Naive thymus-derived CD8-positive, alpha-beta T cell (primary cell): ENCODE measurements around the gene KDM3A. TPM values are rescaled to one million over a fixed set of nuclear protein-coding genes. Genes with fewer than 3 reads are reported as not detected.
A peak's percentile ranks its signal among the peaks of the same experiment; 100 is the strongest.

Source experiments
- ATAC-seq, 2 donors: fragments of 150-1000 bp; cut with Tn5 transposase in 1 of 2; sonication (Bioruptor Pico), chemical (Tn5 transposase) in 1 of 2; 1 replicate in 1 of 2; 2 replicates in 1 of 2; pipeline ENCODE4 v1.10.0; 2021; ENCODE audit warnings: mild to moderate bottlenecking in 2 of 2, moderate library complexity in 2 of 2
- POLR2A ChIA-PET: fragments of 350-600 bp; sonication (Branson Sonifier 250); formaldehyde crosslinking; loops from one replicate; lab custom pipeline; 2021; ENCODE audit warnings: antibody characterized with exemption; lab: Charles Lee
- DNase-seq, 10 donors: peaks; one replicate each; pipeline versions ENCODE4 v3.0.0 to v3.0.0-alpha.2; 2020 to 2022
- H3K27ac Mint-ChIP-seq, 10 donors: one replicate each; pipeline ENCODE4 v1.8.0; 2020 to 2022; ENCODE audit warnings: mild to moderate bottlenecking in 10 of 10, mixed read lengths in 10 of 10, moderate library complexity in 4 of 10, inconsistent platforms in 1 of 10
- H3K27me3 Mint-ChIP-seq, 5 donors: one replicate each; pipeline ENCODE4 v1.8.0; 2021 to 2022; ENCODE audit warnings: mixed read lengths in 5 of 5
- H3K36me3 Mint-ChIP-seq, 3 donors: one replicate each; pipeline ENCODE4 v1.8.0; 2020 to 2022; ENCODE audit warnings: mixed read lengths in 3 of 3, mild to moderate bottlenecking in 2 of 3, inconsistent platforms in 1 of 3
- H3K4me1 Mint-ChIP-seq, 4 donors: one replicate each; pipeline ENCODE4 v1.8.0; 2021 to 2022; ENCODE audit warnings: mixed read lengths in 4 of 4
- H3K4me3 Mint-ChIP-seq, 10 donors: one replicate each; pipeline ENCODE4 v1.8.0; 2020 to 2022; ENCODE audit warnings: mild to moderate bottlenecking in 10 of 10, mixed read lengths in 10 of 10, moderate library complexity in 6 of 10, inconsistent platforms in 1 of 10
- H3K9me3 Mint-ChIP-seq, 9 donors: one replicate each; pipeline ENCODE4 v1.8.0; 2020 to 2022; ENCODE audit warnings: mixed read lengths in 9 of 9, mild to moderate bottlenecking in 3 of 9, inconsistent platforms in 1 of 9, moderate library complexity in 1 of 9
- polyA plus RNA-seq, 3 donors: library from polyadenylated mRNA; unstranded; fragments of 300-500 nt; fragmentation: Illumina TruSeq; gene quantifications; one replicate each; pipeline ENCODE4 v1.2.3, GENCODE V29; 2021
- total RNA-seq, 8 experiments: library from RNA in 2 of 8; stranded (reverse) in 2 of 8; gene quantifications; one replicate each; pipeline ENCODE4 v1.2.3 and lab custom pipeline; 2021 to 2026

KDM3A gene
- total RNA-seq (100 to 1,000 TPM; 187 to 194 TPM), polyA plus RNA-seq (10 to 100 TPM; 12.6 to 30.4 (median 17.5) TPM), total RNA-seq (lab: John Stamatoyannopoulos, UW) (102 to 367 (median 271) reads per million in 6 experiments)

GRCh38 chr2:86440631-86441391, at the start of gene KDM3A:
Gene KDM3A, plus strand, starts transcription at chr2:86441371. Its CDS starts 677 bp downstream, at chr2:86442048.
- POLR2A ChIA-PET: interaction anchor here (0.6 to 3.8 kb wide), 49 partner anchors 10 to 1113 kb away, joined by 3 to 74 read pairs (median 5); partner anchors contain the start of genes C2orf68, CD8A, CHMP3 and IMMT
- H3K36me3 Mint-ChIP-seq: peaks cover 24 to 29% (median 25%) of the 10 kb centered on the region in 3 donors
- peak; percentile 82 for ATAC-seq
- peaks cover 29 to 53% (median 46%) of the 10 kb centered on the region in 4 donors for H3K4me1 Mint-ChIP-seq
- peak within 1 kb of the TSS; percentile 98 to 100 (median 99) for H3K27ac Mint-ChIP-seq
- DNase-seq: peak; percentile 97 to 100 (median 99)
- H3K27me3 Mint-ChIP-seq: peaks cover 0 to 1% (median 0%) of the 10 kb centered on the region in 5 donors
- peaks cover 9 to 37% (median 25%) of the 10 kb centered on the region in 9 donors for H3K9me3 Mint-ChIP-seq
- H3K4me3 Mint-ChIP-seq: peak within 1 kb of the TSS; percentile 92 to 99 (median 98)

- Mint-ChIP-seq H3K4me1 (peaks cover 0 to 15% (median 12%) of the 10 kb centered on the region in 4 donors), H3K27ac (peak overlapping the region in 1 of 10 donors; percentile 31), H3K9me3 (peaks cover 0 to 5% (median 0%) of the 10 kb centered on the region in 9 donors), H3K4me3 (no peak overlapping the region), H3K27me3 (peaks cover 0 to 4% (median 4%) of the 10 kb centered on the region in 5 donors), H3K36me3 (peaks cover 0 to 3% (median 0%) of the 10 kb centered on the region in 3 donors)
- POLR2A ChIA-PET: no interaction called here
- ATAC-seq (no peak), DNase-seq (no peak)
Measured at GRCh38 chr2:86392873-86393518, 48.2 kb upstream of the KDM3A start.

GRCh38 chr2:86393521-86394491, 47.4 kb upstream of the KDM3A start:
- peak overlapping the region in 3 of 10 donors; percentile 31 to 71 (median 61) for H3K27ac Mint-ChIP-seq
- POLR2A ChIA-PET: no interaction called here
- peaks cover 0 to 15% (median 12%) of the 10 kb centered on the region in 4 donors for H3K4me1 Mint-ChIP-seq
- H3K9me3 Mint-ChIP-seq: peaks cover 0 to 5% (median 0%) of the 10 kb centered on the region in 9 donors
- DNase-seq (no peak), ATAC-seq (peak in 1 of 2 donors; percentile 22)
- peaks cover 2 to 7% (median 5%) of the 10 kb centered on the region in 5 donors for H3K27me3 Mint-ChIP-seq
- H3K4me3 Mint-ChIP-seq: peak overlapping the region in 1 of 10 donors; percentile 14
- peaks cover 0 to 3% (median 0%) of the 10 kb centered on the region in 3 donors for H3K36me3 Mint-ChIP-seq

- Mint-ChIP-seq H3K36me3 (peaks cover 0 to 4% (median 0%) of the 10 kb centered on the region in 3 donors), H3K27ac (no peak overlapping the region), H3K9me3 (peaks cover 0 to 5% (median under 1%) of the 10 kb centered on the region in 9 donors), H3K4me3 (no peak overlapping the region), H3K27me3 (peaks cover 7 to 12% (median 8%) of the 10 kb centered on the region in 5 donors), H3K4me1 (peaks cover 0 to 15% (median 12%) of the 10 kb centered on the region in 4 donors)
- POLR2A ChIA-PET: interaction anchor here (1.3 kb wide), 1 partner anchor 30 kb away, joined by 3 read pairs; no protein-coding TSS in a partner anchor
- no peak for DNase-seq
- ATAC-seq: no peak
Measured at GRCh38 chr2:86396291-86396785, 44.8 kb upstream of the KDM3A start.

GRCh38 chr2:86397986-86398385, 43.2 kb upstream of the KDM3A start:
- Mint-ChIP-seq H3K27ac (no peak overlapping the region), H3K27me3 (peaks cover 7 to 12% (median 8%) of the 10 kb centered on the region in 5 donors), H3K4me1 (peaks cover 0 to 13% (median 12%) of the 10 kb centered on the region in 4 donors), H3K4me3 (no peak overlapping the region), H3K36me3 (peaks cover 0 to 1% (median 0%) of the 10 kb centered on the region in 3 donors), H3K9me3 (peaks cover 0 to 3% (median 0%) of the 10 kb centered on the region in 9 donors)
- DNase-seq (no peak), ATAC-seq (no peak)
- POLR2A ChIA-PET: no interaction called here

GRCh38 chr2:86398500-86399474, 42.4 kb upstream of the KDM3A start:
- POLR2A ChIA-PET: no interaction called here
- H3K4me3 Mint-ChIP-seq: no peak overlapping the region
- DNase-seq: no peak
- no peak for ATAC-seq
- H3K4me1 Mint-ChIP-seq: peaks cover 0 to 6% (median 5%) of the 10 kb centered on the region in 4 donors
- H3K9me3 Mint-ChIP-seq: peaks cover 0 to 3% (median 0%) of the 10 kb centered on the region in 9 donors
- H3K27ac Mint-ChIP-seq: peak overlapping the region in 1 of 10 donors; percentile 60
- peaks cover 7 to 12% (median 8%) of the 10 kb centered on the region in 5 donors for H3K27me3 Mint-ChIP-seq
- H3K36me3 Mint-ChIP-seq: peaks cover 0 to 1% (median 0%) of the 10 kb centered on the region in 3 donors

GRCh38 chr2:86400321-86400720, 40.9 kb upstream of the KDM3A start:
- H3K4me3 Mint-ChIP-seq: no peak overlapping the region
- H3K4me1 Mint-ChIP-seq: no peaks in the 10 kb centered on the region
- POLR2A ChIA-PET: interaction anchor here (0.7 kb wide), 1 partner anchor 43 kb away, joined by 4 read pairs; no protein-coding TSS in a partner anchor
- peaks cover 0 to 3% (median 0%) of the 10 kb centered on the region in 9 donors for H3K9me3 Mint-ChIP-seq
- no peak overlapping the region for H3K27ac Mint-ChIP-seq
- ATAC-seq (no peak), DNase-seq (no peak)
- peaks cover 0 to 1% (median 0%) of the 10 kb centered on the region in 3 donors for H3K36me3 Mint-ChIP-seq
- H3K27me3 Mint-ChIP-seq: peaks cover 7 to 12% (median 8%) of the 10 kb centered on the region in 5 donors

- POLR2A ChIA-PET: no interaction called here
- peaks cover 0 to 15% (median 0%) of the 10 kb centered on the region in 3 donors for H3K36me3 Mint-ChIP-seq
Measured at GRCh38 chr2:86410581-86410980, 30.6 kb upstream of the KDM3A start.

GRCh38 chr2:86411396-86411795, 29.8 kb upstream of the KDM3A start:
- no peak for DNase-seq
- Mint-ChIP-seq H3K27ac (no peak overlapping the region), H3K27me3 (peaks cover 16 to 40% (median 25%) of the 10 kb centered on the region in 5 donors), H3K4me1 (peaks cover 5 to 25% (median 8%) of the 10 kb centered on the region in 4 donors), H3K4me3 (no peak overlapping the region), H3K36me3 (peaks cover 0 to 15% (median 0%) of the 10 kb centered on the region in 3 donors), H3K9me3 (peaks cover 0 to 12% (median 3%) of the 10 kb centered on the region in 9 donors)
- no peak for ATAC-seq
- POLR2A ChIA-PET: no interaction called here

More at GRCh38 chr2:86410581-86410980, 30.6 kb upstream of the KDM3A start:
- no peak for ATAC-seq
- Mint-ChIP-seq H3K9me3 (peaks cover 0 to 12% (median 3%) of the 10 kb centered on the region in 9 donors), H3K4me1 (peaks cover 5 to 18% (median 7%) of the 10 kb centered on the region in 4 donors), H3K27me3 (peaks cover 16 to 40% (median 21%) of the 10 kb centered on the region in 5 donors), H3K27ac (no peak overlapping the region), H3K4me3 (no peak overlapping the region)
- DNase-seq: no peak

- H3K27me3 Mint-ChIP-seq: peaks cover 16 to 40% (median 25%) of the 10 kb centered on the region in 5 donors
- H3K4me3 Mint-ChIP-seq: no peak overlapping the region
- H3K4me1 Mint-ChIP-seq: peaks cover 5 to 25% (median 8%) of the 10 kb centered on the region in 4 donors
- DNase-seq (no peak), ATAC-seq (no peak)
- H3K27ac Mint-ChIP-seq: peak overlapping the region in 2 of 10 donors; percentile 31 to 49
- H3K36me3 Mint-ChIP-seq: peaks cover 0 to 15% (median 0%) of the 10 kb centered on the region in 3 donors
- H3K9me3 Mint-ChIP-seq: peaks cover 0 to 12% (median 3%) of the 10 kb centered on the region in 9 donors
- POLR2A ChIA-PET: no interaction called here
Measured at GRCh38 chr2:86412007-86412406, 29.2 kb upstream of the KDM3A start.
